ENCODE measurements around the gene ARPC2. TPM values are rescaled to one million over a fixed set of nuclear protein-coding genes. Genes with fewer than 3 reads are reported as not detected.

ARPC2 gene
- total RNA-seq, 1 donor from 2014 or later, result 135 TPM

DNA sequence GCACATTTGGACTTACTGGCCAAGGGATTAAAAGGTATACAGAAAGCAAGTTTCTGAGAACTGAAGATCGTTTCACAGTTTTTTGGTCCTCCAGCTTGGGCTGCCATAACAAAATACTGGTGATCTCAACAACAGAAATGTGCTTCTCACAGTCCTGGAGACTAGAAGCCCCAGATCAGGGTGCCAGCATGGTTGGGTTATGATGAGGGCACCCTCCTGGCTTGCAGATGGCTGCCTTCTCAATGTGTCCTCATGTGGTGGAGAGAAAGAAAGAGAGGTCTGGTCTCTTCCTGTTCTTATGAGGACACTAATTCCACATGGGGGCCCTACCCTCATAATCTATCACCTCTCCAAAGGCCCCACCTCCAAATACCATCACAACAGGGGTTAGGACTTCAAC lies 30.1 kb upstream of the ARPC2 start:
- DNase-seq, result no peak
- TF ChIP-seq, protein P1, sequence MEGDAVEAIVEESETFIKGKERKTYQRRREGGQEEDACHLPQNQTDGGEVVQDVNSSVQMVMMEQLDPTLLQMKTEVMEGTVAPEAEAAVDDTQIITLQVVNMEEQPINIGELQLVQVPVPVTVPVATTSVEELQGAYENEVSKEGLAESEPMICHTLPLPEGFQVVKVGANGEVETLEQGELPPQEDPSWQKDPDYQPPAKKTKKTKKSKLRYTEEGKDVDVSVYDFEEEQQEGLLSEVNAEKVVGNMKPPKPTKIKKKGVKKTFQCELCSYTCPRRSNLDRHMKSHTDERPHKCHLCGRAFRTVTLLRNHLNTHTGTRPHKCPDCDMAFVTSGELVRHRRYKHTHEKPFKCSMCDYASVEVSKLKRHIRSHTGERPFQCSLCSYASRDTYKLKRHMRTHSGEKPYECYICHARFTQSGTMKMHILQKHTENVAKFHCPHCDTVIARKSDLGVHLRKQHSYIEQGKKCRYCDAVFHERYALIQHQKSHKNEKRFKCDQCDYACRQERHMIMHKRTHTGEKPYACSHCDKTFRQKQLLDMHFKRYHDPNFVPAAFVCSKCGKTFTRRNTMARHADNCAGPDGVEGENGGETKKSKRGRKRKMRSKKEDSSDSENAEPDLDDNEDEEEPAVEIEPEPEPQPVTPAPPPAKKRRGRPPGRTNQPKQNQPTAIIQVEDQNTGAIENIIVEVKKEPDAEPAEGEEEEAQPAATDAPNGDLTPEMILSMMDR (IDR thresholded peaks at IDR 0.05; ENCODE audit: borderline replicate concordance), result no peak
- no peak overlapping the region for H3K27ac ChIP-seq (replicated peaks)
- peaks cover 10% of the 10 kb centered on the region for H3K4me1 ChIP-seq
- H3K36me3 ChIP-seq, result no peaks in the 10 kb centered on the region
- H3K27me3 ChIP-seq (ENCODE audit: low read depth), result peaks cover under 1% of the 10 kb centered on the region
- H3K4me3 ChIP-seq, result no peak overlapping the region
- no peaks in the 10 kb centered on the region for H3K9me3 ChIP-seq (replicated peaks)
- intact Hi-C loops (cut with micrococcal nuclease), result loop anchor here (2.0 kb wide), 1 partner anchor 44 kb away; no protein-coding TSS in a partner anchor

DNA sequence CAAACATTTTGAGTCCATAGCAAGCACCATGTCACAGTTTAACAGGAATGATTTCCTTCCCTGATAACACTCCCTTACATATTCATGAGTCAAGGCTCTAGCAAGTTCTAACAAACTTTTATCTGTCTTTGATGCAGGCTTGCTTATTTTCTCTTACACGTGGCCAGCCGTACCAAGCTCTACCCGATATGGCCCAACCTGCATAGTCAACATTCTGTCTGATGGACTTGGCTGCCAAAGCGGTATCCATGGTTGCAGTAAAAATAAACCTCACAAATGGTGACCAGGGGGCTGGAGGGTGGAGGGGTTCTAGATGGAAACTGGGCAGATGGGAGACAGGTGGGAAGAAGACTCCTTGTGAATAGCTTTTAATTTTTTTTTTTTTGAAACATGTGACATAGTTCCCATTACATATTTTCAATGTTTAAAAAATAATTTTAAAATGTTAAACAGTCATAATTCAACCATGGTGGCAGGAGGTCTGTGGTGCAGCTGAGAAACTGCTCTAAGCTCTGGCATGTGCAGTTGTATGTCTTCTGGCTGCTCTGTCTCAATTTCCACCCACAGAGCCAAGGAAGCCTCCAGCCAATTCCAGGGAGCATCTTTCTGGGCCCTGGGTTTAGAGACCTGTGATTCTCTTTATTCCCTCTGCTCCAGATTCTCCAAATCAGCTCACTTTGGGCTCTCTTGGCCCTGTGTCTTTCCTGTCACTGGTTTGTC lies 29.5 kb upstream of the ARPC2 start:
- Histone ChIP-seq H3K36me3 (no peaks in the 10 kb centered on the region), H3K4me1 (peaks cover 10% of the 10 kb centered on the region), H3K9me3 (replicated peaks) (no peaks in the 10 kb centered on the region), H3K27ac (replicated peaks) (no peak overlapping the region), H3K27me3 (ENCODE audit: low read depth) (no peaks in the 10 kb centered on the region), H3K4me3 (no peak overlapping the region)
- TF ChIP-seq, protein P1 (IDR thresholded peaks at IDR 0.05; ENCODE audit: borderline replicate concordance), result no peak
- intact Hi-C loops (cut with micrococcal nuclease), result loop anchor here (2.0 kb wide), 1 partner anchor 43 kb away; no protein-coding TSS in a partner anchor
- DNase-seq, result no peak

DNA sequence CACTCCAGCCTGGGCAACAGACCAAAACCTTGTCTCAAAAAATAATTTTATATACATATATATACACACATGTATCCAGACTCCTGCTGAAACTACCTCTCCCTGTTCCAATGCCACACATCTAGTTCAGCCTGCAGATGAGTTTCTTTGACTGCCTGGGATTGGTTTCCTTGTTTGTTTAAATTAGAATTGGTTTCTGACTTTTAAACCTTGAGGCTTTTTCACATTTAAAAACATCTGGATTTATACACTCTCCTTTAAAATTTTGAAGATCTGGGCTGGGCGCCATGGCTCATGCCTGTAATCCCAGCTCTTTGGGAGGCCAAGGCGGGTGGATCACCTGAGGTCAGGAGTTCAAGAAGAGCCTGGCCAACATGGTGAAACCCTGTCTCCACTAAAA lies 28.5 kb upstream of the ARPC2 start:
- Histone ChIP-seq H3K9me3 (replicated peaks) (no peaks in the 10 kb centered on the region), H3K4me1 (peaks cover 10% of the 10 kb centered on the region), H3K4me3 (no peak overlapping the region), H3K27ac (replicated peaks) (no peak overlapping the region), H3K27me3 (ENCODE audit: low read depth) (no peaks in the 10 kb centered on the region), H3K36me3 (no peaks in the 10 kb centered on the region)
- TF ChIP-seq, protein P1 (IDR thresholded peaks at IDR 0.05; ENCODE audit: borderline replicate concordance), result no peak
- DNase-seq, result no peak
- intact Hi-C loops (cut with micrococcal nuclease), result no loop called here

DNA sequence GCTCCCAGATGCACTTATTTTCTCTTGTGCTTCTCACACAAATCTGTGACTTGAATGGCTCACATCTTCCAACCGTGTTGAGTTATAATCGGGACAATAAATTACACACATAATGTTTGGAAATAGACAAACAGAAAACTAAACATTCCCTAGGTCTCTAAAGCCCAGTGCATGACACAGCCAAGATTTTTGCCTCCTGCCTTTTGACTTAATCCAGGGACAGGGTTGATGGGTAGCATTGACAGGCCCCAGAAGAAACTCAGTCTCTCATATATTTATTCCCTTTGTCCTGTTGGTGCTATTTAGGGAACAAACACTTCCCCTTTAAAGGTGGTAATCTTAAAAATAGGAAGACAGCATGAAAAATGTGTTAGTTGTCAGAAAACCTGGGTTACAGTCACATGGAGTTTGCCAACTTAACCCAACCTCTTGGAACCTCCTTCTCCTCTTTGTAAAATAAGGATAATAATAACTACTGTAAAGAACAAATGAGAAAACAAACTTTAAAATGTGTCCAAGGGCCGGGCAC lies 24.0 kb upstream of the ARPC2 start:
- TF ChIP-seq, protein P1 (IDR thresholded peaks at IDR 0.05; ENCODE audit: borderline replicate concordance), result no peak
- H3K36me3 ChIP-seq, result no peaks in the 10 kb centered on the region
- no peak for DNase-seq
- no peaks in the 10 kb centered on the region for H3K27me3 ChIP-seq (ENCODE audit: low read depth)
- H3K27ac ChIP-seq (replicated peaks), result no peak overlapping the region
- H3K4me1 ChIP-seq, result no peaks in the 10 kb centered on the region
- intact Hi-C loops (cut with micrococcal nuclease), result no loop called here
- no peaks in the 10 kb centered on the region for H3K9me3 ChIP-seq (replicated peaks)
- H3K4me3 ChIP-seq, result no peak overlapping the region

DNA sequence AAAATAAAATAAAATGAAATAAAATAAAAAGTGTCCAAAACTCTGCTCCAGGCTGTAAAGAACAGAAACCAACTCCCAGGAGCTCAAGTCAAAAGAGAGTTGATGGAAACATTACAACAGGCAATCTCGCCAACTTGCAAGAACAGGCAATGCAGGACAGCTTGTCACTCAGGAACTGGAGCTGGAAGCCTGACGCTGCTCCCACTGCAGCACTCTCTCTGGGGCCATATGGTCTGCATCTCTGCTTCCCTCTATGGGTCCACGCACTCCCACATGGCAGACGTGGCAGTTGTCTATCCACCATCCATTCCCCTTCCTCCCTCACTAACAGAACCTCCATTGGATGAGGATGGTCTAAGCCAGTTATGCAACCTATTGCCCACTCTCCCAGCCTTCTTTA lies 23.3 kb upstream of the ARPC2 start:
- intact Hi-C loops (cut with micrococcal nuclease), result no loop called here
- H3K27ac ChIP-seq (replicated peaks), result no peak overlapping the region
- H3K4me1 ChIP-seq, result no peaks in the 10 kb centered on the region
- peaks cover 7% of the 10 kb centered on the region for H3K27me3 ChIP-seq (ENCODE audit: low read depth)
- DNase-seq, result no peak
- H3K9me3 ChIP-seq (replicated peaks), result no peaks in the 10 kb centered on the region
- H3K36me3 ChIP-seq, result no peaks in the 10 kb centered on the region
- TF ChIP-seq, protein P1 (IDR thresholded peaks at IDR 0.05; ENCODE audit: borderline replicate concordance), result no peak
- H3K4me3 ChIP-seq, result no peak overlapping the region
